IPS-18a (cell line): ENCODE measurements around the gene EMC9.

Source experiments
- H3K27ac ChIP-seq: one replicate; pipeline ENCODE4 v1.5.1; 2013; ENCODE audit warnings: low read length
- H3K27me3 ChIP-seq: one replicate; pipeline ENCODE4 v1.6.1; 2013; ENCODE audit warnings: mild to moderate bottlenecking, low read length; ENCODE audit not compliant: control insufficient read depth, insufficient read depth
- H3K36me3 ChIP-seq: one replicate; pipeline ENCODE4 v1.6.1; 2013; ENCODE audit warnings: low read depth, low read length; ENCODE audit not compliant: control insufficient read depth
- H3K4me1 ChIP-seq: one replicate; pipeline ENCODE4 v1.6.1; 2013; ENCODE audit warnings: low read depth, low read length; ENCODE audit not compliant: control insufficient read depth
- H3K4me3 ChIP-seq: one replicate; pipeline ENCODE4 v1.5.1; 2013; ENCODE audit warnings: low read length
- H3K9ac ChIP-seq: one replicate; pipeline ENCODE4 v1.6.1; 2013; ENCODE audit warnings: mild to moderate bottlenecking, low read length, moderate library complexity
- H3K9me3 ChIP-seq: one replicate; pipeline ENCODE4 v1.6.1; 2013; ENCODE audit warnings: low read depth, low read length; ENCODE audit not compliant: control insufficient read depth

The EMC9 gene

GRCh38 chr14:24133735-24134134 lies 7.7 kb downstream of the EMC9 start:
- H3K9ac ChIP-seq: no peak overlapping the region
- peaks cover 6% of the 10 kb centered on the region for H3K4me1 ChIP-seq
- no peak overlapping the region for H3K4me3 ChIP-seq
- H3K9me3 ChIP-seq: no peaks in the 10 kb centered on the region
- H3K27me3 ChIP-seq: no peaks in the 10 kb centered on the region
- H3K27ac ChIP-seq: no peak overlapping the region
- H3K36me3 ChIP-seq: peaks cover 12% of the 10 kb centered on the region

GRCh38 chr14:24132976-24133375 lies 8.4 kb downstream of the EMC9 start:
- H3K4me3 ChIP-seq: no peak overlapping the region
- H3K9ac ChIP-seq: no peak overlapping the region
- peaks cover 6% of the 10 kb centered on the region for H3K4me1 ChIP-seq
- H3K9me3 ChIP-seq: no peaks in the 10 kb centered on the region
- no peak overlapping the region for H3K27ac ChIP-seq
- H3K27me3 ChIP-seq: no peaks in the 10 kb centered on the region
- peaks cover 4% of the 10 kb centered on the region for H3K36me3 ChIP-seq

- Histone ChIP-seq H3K9ac (no peak overlapping the region), H3K27me3 (no peaks in the 10 kb centered on the region), H3K4me1 (peaks cover 5% of the 10 kb centered on the region), H3K27ac (no peak overlapping the region), H3K9me3 (no peaks in the 10 kb centered on the region), H3K36me3 (no peaks in the 10 kb centered on the region), H3K4me3 (no peak overlapping the region)
Observed at GRCh38 chr14:24132061-24132685, 9.2 kb downstream of the EMC9 start.

GRCh38 chr14:24131549-24131966 lies 9.8 kb downstream of the EMC9 start:
- Histone ChIP-seq H3K27me3 (no peaks in the 10 kb centered on the region), H3K4me3 (no peak overlapping the region), H3K36me3 (no peaks in the 10 kb centered on the region), H3K9ac (no peak overlapping the region), H3K9me3 (no peaks in the 10 kb centered on the region), H3K27ac (no peak overlapping the region), H3K4me1 (no peaks in the 10 kb centered on the region)

- H3K9ac ChIP-seq: no peak overlapping the region
- no peak overlapping the region for H3K27ac ChIP-seq
- H3K4me3 ChIP-seq: no peak overlapping the region
- H3K9me3 ChIP-seq: no peaks in the 10 kb centered on the region
- H3K36me3 ChIP-seq: no peaks in the 10 kb centered on the region
- H3K27me3 ChIP-seq: no peaks in the 10 kb centered on the region
- no peaks in the 10 kb centered on the region for H3K4me1 ChIP-seq
Observed at GRCh38 chr14:24130717-24131548, 10.5 kb downstream of the EMC9 start.

- H3K9ac ChIP-seq: no peak within 1 kb of the TSS
- no peak within 1 kb of the TSS for H3K27ac ChIP-seq
- no peak within 1 kb of the TSS for H3K4me3 ChIP-seq
Observed at GRCh38 chr14:24130380-24130716, 11.0 kb downstream of the EMC9 start, which contains the start of gene FITM1. Gene FITM1, plus strand, starts transcription at chr14:24130659. Its CDS starts 905 bp downstream, at chr14:24131564.

GRCh38 chr14:24129410-24129998 lies 11.9 kb downstream of the EMC9 start:
- Histone ChIP-seq H3K4me1 (no peaks in the 10 kb centered on the region), H3K27ac (no peak overlapping the region), H3K4me3 (no peak overlapping the region), H3K9ac (no peak overlapping the region), H3K36me3 (no peaks in the 10 kb centered on the region), H3K9me3 (no peaks in the 10 kb centered on the region), H3K27me3 (no peaks in the 10 kb centered on the region)

More at GRCh38 chr14:24130380-24130716, 11.0 kb downstream of the EMC9 start, which contains the start of gene FITM1:
- H3K9me3 ChIP-seq: no peaks in the 10 kb centered on the region
- H3K4me1 ChIP-seq: no peaks in the 10 kb centered on the region
- H3K27me3 ChIP-seq: no peaks in the 10 kb centered on the region
- H3K36me3 ChIP-seq: no peaks in the 10 kb centered on the region

GRCh38 chr14:24127673-24128072 lies 13.7 kb downstream of the EMC9 start:
- peaks cover 8% of the 10 kb centered on the region for H3K36me3 ChIP-seq
- H3K9me3 ChIP-seq: no peaks in the 10 kb centered on the region
- H3K4me3 ChIP-seq: no peak overlapping the region
- no peaks in the 10 kb centered on the region for H3K27me3 ChIP-seq
- no peak overlapping the region for H3K27ac ChIP-seq
- no peak overlapping the region for H3K9ac ChIP-seq
- no peaks in the 10 kb centered on the region for H3K4me1 ChIP-seq

GRCh38 chr14:24126939-24127338 lies 14.5 kb downstream of the EMC9 start:
- Histone ChIP-seq H3K27ac (no peak overlapping the region), H3K27me3 (no peaks in the 10 kb centered on the region), H3K4me1 (no peaks in the 10 kb centered on the region), H3K36me3 (peaks cover 12% of the 10 kb centered on the region), H3K9ac (no peak overlapping the region), H3K4me3 (no peak overlapping the region), H3K9me3 (no peaks in the 10 kb centered on the region)

GRCh38 chr14:24123424-24124417 lies 17.7 kb downstream of the EMC9 start:
- Histone ChIP-seq H3K9ac (no peak overlapping the region), H3K4me3 (no peak overlapping the region), H3K27ac (no peak overlapping the region), H3K9me3 (no peaks in the 10 kb centered on the region), H3K4me1 (no peaks in the 10 kb centered on the region), H3K36me3 (peaks cover 38% of the 10 kb centered on the region), H3K27me3 (no peaks in the 10 kb centered on the region)

- H3K36me3 ChIP-seq: peaks cover 46% of the 10 kb centered on the region
- H3K9ac ChIP-seq: no peak overlapping the region
- H3K4me3 ChIP-seq: no peak overlapping the region
- no peaks in the 10 kb centered on the region for H3K4me1 ChIP-seq
- no peak overlapping the region for H3K27ac ChIP-seq
- H3K9me3 ChIP-seq: no peaks in the 10 kb centered on the region
- H3K27me3 ChIP-seq: no peaks in the 10 kb centered on the region
Observed at GRCh38 chr14:24122898-24123297, 18.5 kb downstream of the EMC9 start.
